HEK293 (cell line): Measurements from ENCODE around the gene APOBEC2.
A peak's percentile ranks its signal among the peaks of the same experiment; 100 is the strongest.

ENCODE experiments used
- FEZF1 ChIP-seq: fragments of 450-650 bp; formaldehyde crosslinking; IDR thresholded peaks from 2 replicates; pipeline ENCODE4 v1.5.1; 2016; ENCODE audit warnings: missing biosample characterization, missing genetic modification characterization
- GLIS1 ChIP-seq: fragments of 450-650 bp; formaldehyde crosslinking; IDR thresholded peaks from 2 replicates; pipeline ENCODE4 v1.5.1; 2016; ENCODE audit warnings: missing biosample characterization, missing genetic modification characterization
- GLIS2 ChIP-seq: fragments of 450-650 bp; formaldehyde crosslinking; IDR thresholded peaks from 2 replicates; pipeline ENCODE4 v1.5.1; 2016; ENCODE audit warnings: missing biosample characterization, missing genetic modification characterization
- IKZF3 ChIP-seq: fragments of 450-650 bp; IDR thresholded peaks from 2 replicates; pipeline ENCODE4 v1.5.0; 2018; ENCODE audit warnings: missing biosample characterization, mild to moderate bottlenecking, missing genetic modification characterization, moderate library complexity
- KLF7 ChIP-seq: fragments of 450-650 bp; formaldehyde crosslinking; IDR thresholded peaks from 2 replicates; pipeline ENCODE4 v1.5.1; 2016; ENCODE audit warnings: missing biosample characterization, missing genetic modification characterization, borderline replicate concordance
- ZFHX2 ChIP-seq: fragments of 450-650 bp; formaldehyde crosslinking; conservative IDR thresholded peaks from 2 replicates; pipeline ENCODE4 v1.5.1; 2016; ENCODE audit warnings: missing biosample characterization, missing genetic modification characterization
- ZNF114 ChIP-seq: fragments of 450-650 bp; formaldehyde crosslinking; IDR thresholded peaks from 2 replicates; pipeline ENCODE4 v1.5.0; 2017; ENCODE audit warnings: missing biosample characterization, missing genetic modification characterization
- ZNF223 ChIP-seq: fragments of 450-650 bp; formaldehyde crosslinking; IDR thresholded peaks from 2 replicates; pipeline ENCODE4 v1.5.1; 2016; ENCODE audit warnings: missing biosample characterization, missing genetic modification characterization
- ZNF292 ChIP-seq: fragments of 450-650 bp; formaldehyde crosslinking; IDR thresholded peaks from 2 replicates; pipeline ENCODE4 v1.5.1; 2016; ENCODE audit warnings: low read depth, missing biosample characterization, missing genetic modification characterization, borderline replicate concordance
- ZNF529 ChIP-seq: fragments of 450-650 bp; formaldehyde crosslinking; IDR thresholded peaks from 2 replicates; pipeline ENCODE4 v1.5.1; 2017; ENCODE audit warnings: missing genetic modification characterization, missing biosample characterization; ENCODE audit not compliant: insufficient replicate concordance
- ZNF585B ChIP-seq: fragments of 450-650 bp; formaldehyde crosslinking; IDR thresholded peaks from 2 replicates; pipeline ENCODE4 v1.5.1; 2016; ENCODE audit warnings: missing biosample characterization, missing genetic modification characterization
- ZNF596 ChIP-seq: fragments of 450-650 bp; IDR thresholded peaks from 2 replicates; pipeline ENCODE4 v1.5.0; 2018; ENCODE audit warnings: missing biosample characterization, mild to moderate bottlenecking, missing genetic modification characterization, moderate library complexity
- ZNF701 ChIP-seq: fragments of 450-650 bp; formaldehyde crosslinking; IDR thresholded peaks from 2 replicates; pipeline ENCODE4 v1.5.1; 2016; ENCODE audit warnings: missing biosample characterization, missing genetic modification characterization
- ZNF777 ChIP-seq: fragments of 450-650 bp; formaldehyde crosslinking; IDR thresholded peaks from 2 replicates; pipeline ENCODE4 v1.5.1; 2017; ENCODE audit warnings: missing biosample characterization, missing genetic modification characterization, borderline replicate concordance
- ZNF837 ChIP-seq: fragments of 450-650 bp; formaldehyde crosslinking; IDR thresholded peaks from 2 replicates; pipeline ENCODE4 v1.5.1; 2016; ENCODE audit warnings: missing biosample characterization, missing genetic modification characterization
- TF ChIP-seq, protein P1 (sequence below): fragments of 450-650 bp; formaldehyde crosslinking; IDR thresholded peaks from 2 replicates; pipeline ENCODE4 v1.5.1; 2016; ENCODE audit warnings: missing biosample characterization, missing genetic modification characterization, borderline replicate concordance
- TF ChIP-seq, protein P2 (sequence below): fragments of 450-650 bp; formaldehyde crosslinking; IDR thresholded peaks from 2 replicates; pipeline ENCODE4 v1.5.1; 2016; ENCODE audit warnings: missing biosample characterization, missing genetic modification characterization
- TF ChIP-seq, protein P3 (sequence below): fragments of 450-650 bp; formaldehyde crosslinking; IDR thresholded peaks from 2 replicates; pipeline ENCODE4 v1.5.1; 2017; ENCODE audit warnings: missing biosample characterization, missing genetic modification characterization
- TF ChIP-seq, protein P4 (sequence below): fragments of 450-650 bp; formaldehyde crosslinking; IDR thresholded peaks from 2 replicates; pipeline ENCODE4 v1.5.1; 2017; ENCODE audit warnings: missing biosample characterization, mild to moderate bottlenecking, missing genetic modification characterization, moderate library complexity
- TF ChIP-seq, protein P5 (sequence below): fragments of 450-650 bp; formaldehyde crosslinking; IDR thresholded peaks from 2 replicates; pipeline ENCODE4 v1.5.1; 2016; ENCODE audit warnings: missing biosample characterization, missing genetic modification characterization
- TF ChIP-seq, protein P6 (sequence below): fragments of 450-650 bp; formaldehyde crosslinking; IDR thresholded peaks from 2 replicates; pipeline ENCODE4 v1.5.1; 2016; ENCODE audit warnings: missing biosample characterization, missing genetic modification characterization

Gene APOBEC2

DNA sequence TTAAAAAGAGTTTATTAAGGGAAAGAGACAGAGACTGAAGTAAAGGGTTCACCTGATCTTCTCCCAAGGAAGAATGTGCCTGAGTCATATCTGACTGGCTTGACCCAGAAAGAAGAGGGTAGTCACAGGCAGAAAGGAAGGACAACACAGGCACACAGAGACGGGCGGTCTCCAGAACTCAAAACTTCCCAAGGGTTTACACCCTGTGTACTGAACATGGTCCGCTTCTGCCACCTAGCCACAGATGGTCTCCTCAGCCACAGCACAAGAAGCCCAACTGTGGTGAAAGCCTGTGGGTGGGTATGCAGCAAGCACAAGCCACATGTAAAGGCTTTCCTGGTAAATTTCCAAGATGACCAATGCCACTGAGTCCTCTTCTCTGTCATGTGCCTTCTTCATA is 31.2 kb upstream of the APOBEC2 start (continued):
- TF ChIP-seq, protein P1, sequence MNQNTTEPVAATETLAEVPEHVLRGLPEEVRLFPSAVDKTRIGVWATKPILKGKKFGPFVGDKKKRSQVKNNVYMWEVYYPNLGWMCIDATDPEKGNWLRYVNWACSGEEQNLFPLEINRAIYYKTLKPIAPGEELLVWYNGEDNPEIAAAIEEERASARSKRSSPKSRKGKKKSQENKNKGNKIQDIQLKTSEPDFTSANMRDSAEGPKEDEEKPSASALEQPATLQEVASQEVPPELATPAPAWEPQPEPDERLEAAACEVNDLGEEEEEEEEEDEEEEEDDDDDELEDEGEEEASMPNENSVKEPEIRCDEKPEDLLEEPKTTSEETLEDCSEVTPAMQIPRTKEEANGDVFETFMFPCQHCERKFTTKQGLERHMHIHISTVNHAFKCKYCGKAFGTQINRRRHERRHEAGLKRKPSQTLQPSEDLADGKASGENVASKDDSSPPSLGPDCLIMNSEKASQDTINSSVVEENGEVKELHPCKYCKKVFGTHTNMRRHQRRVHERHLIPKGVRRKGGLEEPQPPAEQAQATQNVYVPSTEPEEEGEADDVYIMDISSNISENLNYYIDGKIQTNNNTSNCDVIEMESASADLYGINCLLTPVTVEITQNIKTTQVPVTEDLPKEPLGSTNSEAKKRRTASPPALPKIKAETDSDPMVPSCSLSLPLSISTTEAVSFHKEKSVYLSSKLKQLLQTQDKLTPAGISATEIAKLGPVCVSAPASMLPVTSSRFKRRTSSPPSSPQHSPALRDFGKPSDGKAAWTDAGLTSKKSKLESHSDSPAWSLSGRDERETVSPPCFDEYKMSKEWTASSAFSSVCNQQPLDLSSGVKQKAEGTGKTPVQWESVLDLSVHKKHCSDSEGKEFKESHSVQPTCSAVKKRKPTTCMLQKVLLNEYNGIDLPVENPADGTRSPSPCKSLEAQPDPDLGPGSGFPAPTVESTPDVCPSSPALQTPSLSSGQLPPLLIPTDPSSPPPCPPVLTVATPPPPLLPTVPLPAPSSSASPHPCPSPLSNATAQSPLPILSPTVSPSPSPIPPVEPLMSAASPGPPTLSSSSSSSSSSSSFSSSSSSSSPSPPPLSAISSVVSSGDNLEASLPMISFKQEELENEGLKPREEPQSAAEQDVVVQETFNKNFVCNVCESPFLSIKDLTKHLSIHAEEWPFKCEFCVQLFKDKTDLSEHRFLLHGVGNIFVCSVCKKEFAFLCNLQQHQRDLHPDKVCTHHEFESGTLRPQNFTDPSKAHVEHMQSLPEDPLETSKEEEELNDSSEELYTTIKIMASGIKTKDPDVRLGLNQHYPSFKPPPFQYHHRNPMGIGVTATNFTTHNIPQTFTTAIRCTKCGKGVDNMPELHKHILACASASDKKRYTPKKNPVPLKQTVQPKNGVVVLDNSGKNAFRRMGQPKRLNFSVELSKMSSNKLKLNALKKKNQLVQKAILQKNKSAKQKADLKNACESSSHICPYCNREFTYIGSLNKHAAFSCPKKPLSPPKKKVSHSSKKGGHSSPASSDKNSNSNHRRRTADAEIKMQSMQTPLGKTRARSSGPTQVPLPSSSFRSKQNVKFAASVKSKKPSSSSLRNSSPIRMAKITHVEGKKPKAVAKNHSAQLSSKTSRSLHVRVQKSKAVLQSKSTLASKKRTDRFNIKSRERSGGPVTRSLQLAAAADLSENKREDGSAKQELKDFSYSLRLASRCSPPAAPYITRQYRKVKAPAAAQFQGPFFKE, result no peak
- TF ChIP-seq, protein P2, sequence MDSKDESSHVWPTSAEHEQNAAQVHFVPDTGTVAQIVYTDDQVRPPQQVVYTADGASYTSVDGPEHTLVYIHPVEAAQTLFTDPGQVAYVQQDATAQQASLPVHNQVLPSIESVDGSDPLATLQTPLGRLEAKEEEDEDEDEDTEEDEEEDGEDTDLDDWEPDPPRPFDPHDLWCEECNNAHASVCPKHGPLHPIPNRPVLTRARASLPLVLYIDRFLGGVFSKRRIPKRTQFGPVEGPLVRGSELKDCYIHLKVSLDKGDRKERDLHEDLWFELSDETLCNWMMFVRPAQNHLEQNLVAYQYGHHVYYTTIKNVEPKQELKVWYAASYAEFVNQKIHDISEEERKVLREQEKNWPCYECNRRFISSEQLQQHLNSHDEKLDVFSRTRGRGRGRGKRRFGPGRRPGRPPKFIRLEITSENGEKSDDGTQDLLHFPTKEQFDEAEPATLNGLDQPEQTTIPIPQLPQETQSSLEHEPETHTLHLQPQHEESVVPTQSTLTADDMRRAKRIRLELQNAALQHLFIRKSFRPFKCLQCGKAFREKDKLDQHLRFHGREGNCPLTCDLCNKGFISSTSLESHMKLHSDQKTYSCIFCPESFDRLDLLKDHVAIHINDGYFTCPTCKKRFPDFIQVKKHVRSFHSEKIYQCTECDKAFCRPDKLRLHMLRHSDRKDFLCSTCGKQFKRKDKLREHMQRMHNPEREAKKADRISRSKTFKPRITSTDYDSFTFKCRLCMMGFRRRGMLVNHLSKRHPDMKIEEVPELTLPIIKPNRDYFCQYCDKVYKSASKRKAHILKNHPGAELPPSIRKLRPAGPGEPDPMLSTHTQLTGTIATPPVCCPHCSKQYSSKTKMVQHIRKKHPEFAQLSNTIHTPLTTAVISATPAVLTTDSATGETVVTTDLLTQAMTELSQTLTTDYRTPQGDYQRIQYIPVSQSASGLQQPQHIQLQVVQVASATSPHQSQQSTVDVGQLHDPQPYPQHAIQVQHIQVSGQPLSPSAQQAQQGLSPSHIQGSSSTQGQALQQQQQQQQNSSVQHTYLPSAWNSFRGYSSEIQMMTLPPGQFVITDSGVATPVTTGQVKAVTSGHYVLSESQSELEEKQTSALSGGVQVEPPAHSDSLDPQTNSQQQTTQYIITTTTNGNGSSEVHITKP (tag by site-specific recombination), result no peak; the same call in 1 of the 2 replicates
- no peak for TF ChIP-seq GLIS1
- TF ChIP-seq ZNF596 (tag by site-specific recombination), result no peak
- TF ChIP-seq, protein P3, sequence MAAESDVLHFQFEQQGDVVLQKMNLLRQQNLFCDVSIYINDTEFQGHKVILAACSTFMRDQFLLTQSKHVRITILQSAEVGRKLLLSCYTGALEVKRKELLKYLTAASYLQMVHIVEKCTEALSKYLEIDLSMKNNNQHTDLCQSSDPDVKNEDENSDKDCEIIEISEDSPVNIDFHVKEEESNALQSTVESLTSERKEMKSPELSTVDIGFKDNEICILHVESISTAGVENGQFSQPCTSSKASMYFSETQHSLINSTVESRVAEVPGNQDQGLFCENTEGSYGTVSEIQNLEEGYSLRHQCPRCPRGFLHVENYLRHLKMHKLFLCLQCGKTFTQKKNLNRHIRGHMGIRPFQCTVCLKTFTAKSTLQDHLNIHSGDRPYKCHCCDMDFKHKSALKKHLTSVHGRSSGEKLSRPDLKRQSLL (tag by site-specific recombination), result no peak
- TF ChIP-seq, protein P4, sequence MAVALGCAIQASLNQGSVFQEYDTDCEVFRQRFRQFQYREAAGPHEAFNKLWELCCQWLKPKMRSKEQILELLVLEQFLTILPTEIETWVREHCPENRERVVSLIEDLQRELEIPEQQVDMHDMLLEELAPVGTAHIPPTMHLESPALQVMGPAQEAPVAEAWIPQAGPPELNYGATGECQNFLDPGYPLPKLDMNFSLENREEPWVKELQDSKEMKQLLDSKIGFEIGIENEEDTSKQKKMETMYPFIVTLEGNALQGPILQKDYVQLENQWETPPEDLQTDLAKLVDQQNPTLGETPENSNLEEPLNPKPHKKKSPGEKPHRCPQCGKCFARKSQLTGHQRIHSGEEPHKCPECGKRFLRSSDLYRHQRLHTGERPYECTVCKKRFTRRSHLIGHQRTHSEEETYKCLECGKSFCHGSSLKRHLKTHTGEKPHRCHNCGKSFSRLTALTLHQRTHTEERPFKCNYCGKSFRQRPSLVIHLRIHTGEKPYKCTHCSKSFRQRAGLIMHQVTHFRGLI (tag by site-specific recombination), result peak; percentile 84
- no peak for TF ChIP-seq ZNF701 (tag by site-specific recombination)
- TF ChIP-seq, protein P5, sequence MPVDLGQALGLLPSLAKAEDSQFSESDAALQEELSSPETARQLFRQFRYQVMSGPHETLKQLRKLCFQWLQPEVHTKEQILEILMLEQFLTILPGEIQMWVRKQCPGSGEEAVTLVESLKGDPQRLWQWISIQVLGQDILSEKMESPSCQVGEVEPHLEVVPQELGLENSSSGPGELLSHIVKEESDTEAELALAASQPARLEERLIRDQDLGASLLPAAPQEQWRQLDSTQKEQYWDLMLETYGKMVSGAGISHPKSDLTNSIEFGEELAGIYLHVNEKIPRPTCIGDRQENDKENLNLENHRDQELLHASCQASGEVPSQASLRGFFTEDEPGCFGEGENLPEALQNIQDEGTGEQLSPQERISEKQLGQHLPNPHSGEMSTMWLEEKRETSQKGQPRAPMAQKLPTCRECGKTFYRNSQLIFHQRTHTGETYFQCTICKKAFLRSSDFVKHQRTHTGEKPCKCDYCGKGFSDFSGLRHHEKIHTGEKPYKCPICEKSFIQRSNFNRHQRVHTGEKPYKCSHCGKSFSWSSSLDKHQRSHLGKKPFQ, result no peak
- no peak for TF ChIP-seq GLIS2 (tag by site-specific recombination)
- TF ChIP-seq FEZF1, result no peak
- TF ChIP-seq, protein P6, sequence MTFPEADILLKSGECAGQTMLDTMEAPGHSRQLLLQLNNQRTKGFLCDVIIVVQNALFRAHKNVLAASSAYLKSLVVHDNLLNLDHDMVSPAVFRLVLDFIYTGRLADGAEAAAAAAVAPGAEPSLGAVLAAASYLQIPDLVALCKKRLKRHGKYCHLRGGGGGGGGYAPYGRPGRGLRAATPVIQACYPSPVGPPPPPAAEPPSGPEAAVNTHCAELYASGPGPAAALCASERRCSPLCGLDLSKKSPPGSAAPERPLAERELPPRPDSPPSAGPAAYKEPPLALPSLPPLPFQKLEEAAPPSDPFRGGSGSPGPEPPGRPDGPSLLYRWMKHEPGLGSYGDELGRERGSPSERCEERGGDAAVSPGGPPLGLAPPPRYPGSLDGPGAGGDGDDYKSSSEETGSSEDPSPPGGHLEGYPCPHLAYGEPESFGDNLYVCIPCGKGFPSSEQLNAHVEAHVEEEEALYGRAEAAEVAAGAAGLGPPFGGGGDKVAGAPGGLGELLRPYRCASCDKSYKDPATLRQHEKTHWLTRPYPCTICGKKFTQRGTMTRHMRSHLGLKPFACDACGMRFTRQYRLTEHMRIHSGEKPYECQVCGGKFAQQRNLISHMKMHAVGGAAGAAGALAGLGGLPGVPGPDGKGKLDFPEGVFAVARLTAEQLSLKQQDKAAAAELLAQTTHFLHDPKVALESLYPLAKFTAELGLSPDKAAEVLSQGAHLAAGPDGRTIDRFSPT (tag by site-specific recombination), result no peak
- TF ChIP-seq ZNF292 (tag by site-specific recombination), result no peak
- TF ChIP-seq KLF7 (tag by site-specific recombination), result no peak
- no peak for TF ChIP-seq ZNF114
- no peak for TF ChIP-seq ZNF777
- TF ChIP-seq ZNF529 (tag by site-specific recombination), result no peak
- TF ChIP-seq ZFHX2 (tag by site-specific recombination), result peak; percentile 29; the same call in 1 of the 2 replicates
- no peak; the same call in 1 of the 2 replicates for TF ChIP-seq IKZF3 (tag by site-specific recombination)
- TF ChIP-seq ZNF223 (tag by site-specific recombination), result no peak
- no peak for TF ChIP-seq ZNF585B (tag by site-specific recombination)
- no peak for TF ChIP-seq ZNF837 (tag by site-specific recombination)
